Mucosa of descending colon (tissue), 3 donors: ENCODE measurements around the gene PNPLA2. TPM values are rescaled to one million over a fixed set of nuclear protein-coding genes. Genes with fewer than 3 reads are reported as not detected.
A peak's percentile ranks its signal among the peaks of the same experiment; 100 is the strongest.

Experiments used
- ATAC-seq: fragments of 200-7000 bp; cut with Tn5 transposase; one replicate; pipeline ENCODE4 v1.9.1; 2020; ENCODE audit warnings: mild to moderate bottlenecking, moderate library complexity
- DNase-seq, 3 donors: peaks; one replicate each; pipeline ENCODE4 v3.0.0-alpha.2; 2020
- H3K36me3 ChIP-seq: fragments of 200-600 bp; one replicate; pipeline ENCODE4 v1.8.0; 2021; ENCODE audit warnings: low read depth, mild to moderate bottlenecking
- H3K4me1 ChIP-seq: fragments of 200-600 bp; one replicate; pipeline ENCODE4 v1.8.0; 2021; ENCODE audit warnings: low read depth, mild to moderate bottlenecking
- H3K4me3 ChIP-seq: fragments of 200-600 bp; one replicate; pipeline ENCODE4 v1.8.0; 2021; ENCODE audit warnings: mild to moderate bottlenecking
- H3K9me3 ChIP-seq: fragments of 200-600 bp; one replicate; pipeline ENCODE4 v1.8.0; 2021; ENCODE audit warnings: mild to moderate bottlenecking
- intact Hi-C, 2 donors: fragments of 100-400 bp; cut with DNase I in 1 of 2; cut with micrococcal nuclease in 1 of 2; formaldehyde crosslinking; loops; one replicate each; pipeline versions ENCODE4 v1.11.0 to v1.11.1; 2022; cut with DNase I, micrococcal nuclease
- total RNA-seq, 3 donors: library from RNA; stranded (reverse); fragmentation: NEBNext Ultra II Directional in 2 of 3; extraction: Animal tissue kit (Norgen Biotek cat#: 25700) in 2 of 3; gene quantifications; one replicate each; pipeline versions ENCODE4 v1.2.1 to v1.2.4, GENCODE V29; 2021 to 2023
- TF ChIP-seq, protein P1 (sequence below): fragments of 200-600 bp; IDR thresholded peaks from one replicate; pipeline ENCODE4 v1.8.0; 2022; ENCODE audit warnings: antibody characterized with exemption, mild to moderate bottlenecking
- donor health status: DM: no; HTN: no; CAD: no; lungs with moderate emphysema.
- donor health status: DM: no; HTN: no; CAD: no.
- donor health status: DM: no; HTN: yes; CAD: no.

The PNPLA2 gene
- total RNA-seq, 3 donors from 2014 or later: 138 to 253 (median 167) TPM

DNA sequence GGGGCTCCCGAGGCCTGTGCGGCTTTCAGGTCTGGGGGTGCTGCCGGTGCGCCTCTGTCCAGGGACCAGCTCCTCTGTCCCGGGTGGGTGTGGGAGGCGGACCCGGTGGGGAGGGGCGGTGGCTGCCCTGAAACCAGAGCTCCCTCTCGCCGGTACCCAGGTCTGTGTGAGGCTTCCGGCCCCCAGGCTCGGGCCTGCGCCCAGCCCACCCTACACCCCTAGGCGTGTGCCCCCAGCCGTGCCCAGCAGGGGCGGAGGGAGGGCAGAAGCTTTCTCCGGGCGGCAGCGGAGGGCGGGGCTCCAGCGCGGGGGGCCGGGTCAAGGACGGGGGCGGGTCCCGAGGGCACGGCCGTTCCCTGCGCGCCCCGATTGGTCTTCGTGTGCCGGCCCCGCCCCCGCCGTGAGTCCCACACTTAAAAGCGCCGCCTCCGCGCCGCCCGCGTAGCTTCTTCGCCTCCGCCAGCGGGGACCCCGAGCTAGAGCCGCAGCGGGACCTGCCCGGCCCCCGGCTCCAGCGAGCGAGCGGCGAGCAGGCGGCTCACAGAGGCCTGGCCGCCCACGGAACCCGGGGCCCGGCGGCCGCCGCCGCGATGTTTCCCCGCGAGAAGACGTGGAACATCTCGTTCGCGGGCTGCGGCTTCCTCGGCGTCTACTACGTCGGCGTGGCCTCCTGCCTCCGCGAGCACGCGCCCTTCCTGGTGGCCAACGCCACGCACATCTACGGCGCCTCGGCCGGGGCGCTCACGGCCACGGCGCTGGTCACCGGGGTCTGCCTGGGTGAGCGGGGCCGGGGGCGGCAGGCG, 616 bp downstream of the PNPLA2 start:
- TF ChIP-seq, protein P1, sequence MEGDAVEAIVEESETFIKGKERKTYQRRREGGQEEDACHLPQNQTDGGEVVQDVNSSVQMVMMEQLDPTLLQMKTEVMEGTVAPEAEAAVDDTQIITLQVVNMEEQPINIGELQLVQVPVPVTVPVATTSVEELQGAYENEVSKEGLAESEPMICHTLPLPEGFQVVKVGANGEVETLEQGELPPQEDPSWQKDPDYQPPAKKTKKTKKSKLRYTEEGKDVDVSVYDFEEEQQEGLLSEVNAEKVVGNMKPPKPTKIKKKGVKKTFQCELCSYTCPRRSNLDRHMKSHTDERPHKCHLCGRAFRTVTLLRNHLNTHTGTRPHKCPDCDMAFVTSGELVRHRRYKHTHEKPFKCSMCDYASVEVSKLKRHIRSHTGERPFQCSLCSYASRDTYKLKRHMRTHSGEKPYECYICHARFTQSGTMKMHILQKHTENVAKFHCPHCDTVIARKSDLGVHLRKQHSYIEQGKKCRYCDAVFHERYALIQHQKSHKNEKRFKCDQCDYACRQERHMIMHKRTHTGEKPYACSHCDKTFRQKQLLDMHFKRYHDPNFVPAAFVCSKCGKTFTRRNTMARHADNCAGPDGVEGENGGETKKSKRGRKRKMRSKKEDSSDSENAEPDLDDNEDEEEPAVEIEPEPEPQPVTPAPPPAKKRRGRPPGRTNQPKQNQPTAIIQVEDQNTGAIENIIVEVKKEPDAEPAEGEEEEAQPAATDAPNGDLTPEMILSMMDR: peak; percentile 10
- Histone ChIP-seq H3K4me1 (peaks cover 33% of the 10 kb centered on the region), H3K4me3 (peak overlapping the region; percentile 85), H3K36me3 (no peaks in the 10 kb centered on the region), H3K9me3 (no peaks in the 10 kb centered on the region)
- ATAC-seq: peak; percentile 88
- intact Hi-C loops: no loop called here
- DNase-seq: peak; percentile 95 to 96 (median 96)

DNA sequence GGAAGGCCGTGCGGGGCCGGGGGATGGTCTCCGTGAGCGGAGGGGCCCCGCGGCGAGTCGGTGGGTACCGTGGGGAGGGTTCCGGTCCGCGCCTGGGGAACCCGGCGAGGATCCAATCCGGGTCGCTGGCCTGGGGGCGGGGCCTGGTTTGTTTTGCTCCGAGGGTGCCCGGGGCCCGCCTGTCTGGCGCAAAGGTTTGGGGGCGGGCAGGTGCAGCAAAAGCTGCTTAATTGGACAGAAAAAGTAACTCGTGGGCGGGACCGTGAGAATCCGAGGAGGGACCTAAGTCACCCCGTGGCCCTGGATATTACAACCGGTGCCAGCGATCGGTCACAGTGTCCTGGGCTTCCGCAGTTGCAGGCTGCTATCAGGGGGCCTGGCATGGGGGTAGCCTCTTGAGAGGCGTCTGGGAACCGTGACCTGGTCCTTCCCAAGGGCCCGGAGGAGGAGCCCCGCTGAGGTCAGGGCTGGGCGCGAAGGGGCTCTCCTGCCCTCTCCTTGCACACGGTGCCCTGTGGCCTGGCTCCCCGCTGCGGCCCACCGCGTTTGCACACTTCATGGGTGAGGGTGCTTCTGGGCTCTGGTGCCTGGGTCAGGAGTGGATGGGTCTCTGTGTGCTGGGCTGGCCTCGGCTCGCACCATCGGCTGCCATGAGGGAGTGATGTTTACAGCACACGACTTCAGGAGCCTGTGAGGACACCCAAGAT, 1.4 kb downstream of the PNPLA2 start:
- TF ChIP-seq, protein P1: no peak
- H3K36me3 ChIP-seq: no peaks in the 10 kb centered on the region
- no peaks in the 10 kb centered on the region for H3K9me3 ChIP-seq
- H3K4me1 ChIP-seq: peaks cover 40% of the 10 kb centered on the region
- intact Hi-C loops: no loop called here
- ATAC-seq: peak; percentile 73
- DNase-seq: peak; percentile 95 to 97 (median 97)
- peak overlapping the region; percentile 85 for H3K4me3 ChIP-seq

DNA sequence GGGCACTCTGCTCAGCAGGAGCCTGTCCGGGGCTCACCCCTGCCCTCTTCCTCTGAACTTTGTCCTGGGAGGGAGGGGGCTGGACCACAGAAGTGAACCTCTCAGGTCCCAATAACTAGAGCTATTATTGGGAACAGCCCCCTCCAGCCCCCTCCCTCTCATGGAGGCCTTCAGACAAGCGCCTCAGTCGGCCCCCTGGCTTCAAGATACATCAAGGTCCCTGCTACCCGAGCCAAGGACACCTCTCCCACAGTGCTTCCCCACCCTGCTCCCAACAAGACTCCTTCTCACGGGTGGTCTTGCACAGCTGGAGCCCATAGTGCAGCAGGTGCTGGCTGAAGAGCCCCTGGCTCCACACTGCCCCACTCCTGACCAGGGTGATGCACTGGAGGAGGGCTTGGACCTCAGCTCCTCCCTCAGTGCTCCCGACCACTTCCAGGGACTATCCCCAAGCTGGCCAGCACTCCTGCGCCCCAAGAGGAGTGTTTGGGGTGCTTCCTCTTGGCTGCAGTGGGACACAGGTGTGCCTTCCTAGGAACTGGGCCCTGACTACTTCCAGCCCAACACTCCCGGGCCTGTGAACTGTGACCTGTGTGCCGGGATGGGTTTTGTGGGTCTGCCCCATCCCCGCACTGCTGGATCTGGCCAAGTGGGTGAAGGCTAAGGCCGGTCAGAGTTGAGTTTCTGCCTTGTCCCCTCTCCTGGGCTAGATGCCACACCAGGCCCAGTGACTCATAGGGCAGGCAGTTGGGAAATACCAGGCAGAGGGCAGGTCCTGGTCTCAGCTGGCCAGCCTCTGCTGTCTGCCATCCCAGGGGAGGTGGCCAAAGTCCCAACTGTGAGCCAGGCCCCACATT, 2.2 kb downstream of the PNPLA2 start:
- DNase-seq (peak; percentile 67 to 83 (median 75)), ATAC-seq (peak; percentile 36)
- TF ChIP-seq, protein P1: no peak
- intact Hi-C loops: no loop called here
- H3K36me3 ChIP-seq: no peaks in the 10 kb centered on the region
- H3K4me1 ChIP-seq: peaks cover 46% of the 10 kb centered on the region
- no peaks in the 10 kb centered on the region for H3K9me3 ChIP-seq
- H3K4me3 ChIP-seq: peak overlapping the region; percentile 85

DNA sequence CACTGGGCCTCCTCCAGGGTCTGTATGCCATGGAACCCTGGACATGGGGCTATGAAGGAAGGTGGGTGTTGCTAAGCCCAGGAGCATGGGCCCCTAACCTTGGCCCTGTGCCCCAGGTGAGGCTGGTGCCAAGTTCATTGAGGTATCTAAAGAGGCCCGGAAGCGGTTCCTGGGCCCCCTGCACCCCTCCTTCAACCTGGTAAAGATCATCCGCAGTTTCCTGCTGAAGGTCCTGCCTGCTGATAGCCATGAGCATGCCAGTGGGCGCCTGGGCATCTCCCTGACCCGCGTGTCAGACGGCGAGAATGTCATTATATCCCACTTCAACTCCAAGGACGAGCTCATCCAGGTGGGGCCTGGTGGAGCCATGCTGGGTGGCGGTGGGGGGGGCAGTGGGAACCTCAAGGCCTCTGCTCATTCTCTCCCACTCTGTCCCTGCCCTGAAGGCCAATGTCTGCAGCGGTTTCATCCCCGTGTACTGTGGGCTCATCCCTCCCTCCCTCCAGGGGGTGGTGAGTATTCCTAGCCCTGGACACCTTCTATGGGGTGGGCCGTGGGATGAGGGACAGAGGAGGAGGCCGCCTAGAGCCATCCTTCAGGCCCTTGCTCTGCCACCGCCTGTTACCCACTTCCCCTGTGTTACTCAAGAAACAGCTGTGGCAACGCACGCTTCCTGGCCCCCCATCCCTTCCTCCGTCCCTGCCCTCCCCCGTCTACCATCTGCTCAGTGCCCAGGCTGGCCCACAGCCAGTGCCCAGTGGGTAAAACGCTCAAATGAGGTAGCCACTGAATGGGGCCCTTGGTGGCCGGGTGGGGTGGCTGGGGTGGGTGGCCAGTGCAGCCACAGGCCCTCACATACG, 3.0 kb downstream of the PNPLA2 start:
- no peak for ATAC-seq
- peak in 1 of 3 donors; percentile 68 for DNase-seq
- TF ChIP-seq, protein P1: no peak
- H3K4me3 ChIP-seq: no peak overlapping the region
- intact Hi-C loops: no loop called here
- peaks cover 55% of the 10 kb centered on the region for H3K4me1 ChIP-seq
- no peaks in the 10 kb centered on the region for H3K36me3 ChIP-seq
- H3K9me3 ChIP-seq: no peaks in the 10 kb centered on the region
